ENCODE data around the gene KCTD8. TPM values are rescaled to one million over a fixed set of nuclear protein-coding genes. Genes with fewer than 3 reads are reported as not detected.
"Not testable (repeated sequence)": the region's sequence is repeated elsewhere in the genome, so short reads cannot be mapped to it uniquely, and the experiment has no call there.

KCTD8 gene
- total RNA-seq, 1 donor from 2014 or later: 0.41 TPM

DNA sequence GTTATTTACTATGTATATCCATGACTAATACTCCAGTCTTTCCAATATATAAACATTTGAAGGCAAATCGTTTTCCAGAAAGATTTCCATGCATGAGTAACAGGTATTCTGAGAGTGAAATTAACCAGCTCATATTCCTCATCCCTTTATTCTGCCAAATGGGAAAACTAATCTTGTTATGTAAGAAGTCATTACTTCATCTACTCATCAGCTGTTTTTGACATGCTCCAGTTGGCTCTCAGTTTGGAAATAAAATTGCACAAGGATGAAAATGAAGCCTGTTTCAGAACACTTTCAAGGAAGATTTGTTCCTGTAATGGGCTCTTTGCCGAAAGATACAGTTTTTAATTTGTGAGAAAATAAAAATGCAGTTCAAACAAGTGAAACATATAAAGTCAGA lies 121.9 kb downstream of the KCTD8 start:
- peak; percentile 59 for DNase-seq

- no peak for DNase-seq
Measured at GRCh38 chr4:44320833-44321232, 127.8 kb downstream of the KCTD8 start.

DNA sequence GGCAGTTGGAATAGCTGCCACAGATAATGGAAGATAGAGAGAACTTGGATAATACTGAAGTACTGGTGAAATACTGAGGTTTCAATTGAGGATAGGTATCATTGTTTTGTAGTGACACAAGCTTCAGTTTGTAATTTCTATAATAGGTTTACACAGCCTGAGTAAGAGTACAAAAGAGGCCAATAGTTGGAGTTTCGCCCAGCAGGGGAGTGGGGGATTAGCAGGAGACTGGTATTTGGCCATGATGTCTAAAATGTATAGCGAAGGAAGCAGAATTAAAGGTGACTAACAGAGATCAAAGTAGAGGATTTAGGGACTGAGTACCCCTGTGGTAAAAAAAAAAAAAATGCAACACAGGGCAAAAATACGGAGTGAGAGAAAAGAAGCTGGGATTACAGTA lies 129.5 kb downstream of the KCTD8 start:
- no peak for DNase-seq

GRCh38 chr4:44313702-44314101 lies 134.9 kb downstream of the KCTD8 start:
- DNase-seq: no peak

- DNase-seq: no peak
Measured at GRCh38 chr4:44287505-44287904, 161.1 kb downstream of the KCTD8 start.

GRCh38 chr4:44279469-44279868 lies 169.1 kb downstream of the KCTD8 start:
- DNase-seq: no peak

DNA sequence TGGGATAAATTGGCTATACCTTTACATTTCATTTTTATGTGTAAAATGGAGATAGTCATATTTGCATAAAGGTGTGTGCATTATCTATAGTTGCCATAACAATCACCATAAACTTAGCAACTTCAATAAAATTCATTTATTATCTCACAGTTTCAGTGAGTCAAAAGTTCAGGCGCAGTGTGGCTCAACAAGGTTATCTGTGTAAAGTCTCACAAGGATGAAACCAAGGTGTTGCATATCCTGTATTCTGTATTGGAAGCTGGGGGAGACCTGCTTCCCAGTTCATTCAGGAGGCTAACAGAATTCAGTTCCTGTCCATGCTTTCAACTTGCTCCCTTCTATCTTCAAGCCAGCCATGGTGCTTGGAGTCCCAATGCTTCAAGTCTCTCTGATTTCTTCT lies 169.5 kb downstream of the KCTD8 start:
- DNase-seq: no peak

GRCh38 chr4:44257461-44257860 lies 191.1 kb downstream of the KCTD8 start:
- DNase-seq: peak; percentile 14

DNA sequence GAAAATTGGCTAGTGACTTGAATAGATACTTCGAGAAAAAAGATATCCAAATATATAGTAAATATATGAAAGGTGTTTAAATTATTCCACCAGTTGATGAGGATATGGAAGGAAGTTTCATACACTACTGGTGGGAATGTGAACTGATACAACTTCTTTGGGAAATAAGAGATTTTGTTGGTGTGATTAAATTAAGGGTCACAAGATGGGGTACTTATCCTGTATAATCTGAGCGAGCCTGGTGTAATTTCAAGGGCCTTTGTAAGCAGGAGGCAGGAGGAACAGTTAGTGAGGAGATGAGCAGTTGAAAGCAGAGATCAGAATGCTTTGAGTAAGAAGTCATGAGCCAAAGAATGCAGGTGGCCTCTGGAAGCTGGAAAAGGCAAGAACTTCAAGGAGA lies 192.2 kb downstream of the KCTD8 start:
- peak; percentile 9 for DNase-seq

DNA sequence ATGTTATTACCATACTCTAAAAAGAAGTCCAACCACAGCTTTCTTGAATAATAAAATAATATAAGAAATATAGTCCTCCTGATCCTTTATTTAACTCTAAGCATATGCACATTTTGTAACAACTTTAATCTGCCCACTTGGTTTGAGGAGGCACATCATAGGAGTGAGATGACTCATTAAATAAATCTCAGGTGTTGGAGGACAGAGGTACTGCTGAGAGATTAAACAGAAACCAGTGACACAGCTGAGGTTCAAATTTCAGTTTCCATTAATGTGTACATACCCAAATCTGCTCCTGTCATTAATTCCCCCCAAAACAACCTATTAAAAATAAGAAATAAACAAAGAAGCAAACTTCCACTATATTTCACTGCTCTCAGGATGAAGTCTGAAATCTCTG lies 211.0 kb downstream of the KCTD8 start:
- no peak for DNase-seq

DNA sequence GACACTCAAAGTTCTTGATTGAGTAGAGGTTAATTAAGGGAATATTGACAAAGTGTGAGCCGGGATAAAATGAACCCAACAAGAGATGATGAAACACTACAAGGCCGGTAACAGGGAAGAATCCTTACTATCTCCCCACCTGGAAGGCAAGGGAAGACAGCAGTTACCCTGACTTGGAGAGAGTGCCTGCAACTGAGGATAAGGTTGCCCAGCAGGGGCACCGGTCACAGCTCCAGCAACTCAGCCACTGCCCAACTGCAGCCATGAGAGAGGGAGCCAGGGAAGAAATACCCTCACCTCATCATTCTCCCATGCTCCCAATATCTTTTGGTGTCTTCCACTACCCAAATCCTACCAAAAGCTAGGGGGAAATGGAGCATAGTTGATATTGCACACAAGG lies 212.7 kb downstream of the KCTD8 start:
- DNase-seq: no peak

GRCh38 chr4:44232262-44232661 lies 216.3 kb downstream of the KCTD8 start:
- no peak for DNase-seq

GRCh38 chr4:44231006-44231405 lies 217.6 kb downstream of the KCTD8 start:
- DNase-seq: no peak

DNA sequence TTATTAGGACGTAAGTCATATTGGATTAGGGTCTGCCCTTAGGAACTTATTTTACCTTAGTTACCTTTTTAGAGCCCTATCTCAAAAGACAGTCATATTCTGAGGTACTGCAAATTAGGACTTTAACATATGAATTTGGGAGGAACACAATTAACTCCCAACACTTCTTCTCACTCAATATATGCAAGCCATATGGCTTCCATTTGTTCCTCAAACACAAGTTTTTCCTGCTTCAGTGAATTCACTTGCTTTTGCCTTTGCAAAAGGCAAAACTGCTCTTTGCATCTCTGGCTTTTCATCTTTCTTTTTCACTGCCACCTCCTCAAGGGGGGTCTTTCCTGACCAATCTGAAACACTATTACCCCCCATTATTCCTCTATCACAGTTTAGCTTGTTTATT lies 220.3 kb downstream of the KCTD8 start:
- no peak for DNase-seq

DNA sequence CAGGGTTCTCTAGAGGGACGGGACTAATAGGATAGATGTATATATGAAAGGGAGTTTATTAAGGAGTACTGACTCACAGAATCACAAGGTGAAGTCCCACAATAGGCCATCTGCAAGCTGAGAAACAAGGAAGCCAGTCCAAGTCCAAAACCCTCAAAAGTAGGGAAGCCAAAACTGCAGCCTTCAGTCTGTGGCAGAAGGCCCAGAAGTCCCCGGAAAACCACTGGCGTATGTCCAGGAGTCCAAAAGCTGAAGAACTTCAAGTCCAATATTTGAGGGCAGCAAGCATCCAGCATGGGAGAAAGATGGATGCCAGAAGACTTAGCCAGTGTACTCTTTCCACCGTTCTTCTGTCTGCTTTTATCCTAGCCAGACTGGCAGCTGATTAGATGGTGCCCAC lies 227.2 kb downstream of the KCTD8 start:
- DNase-seq: no peak

DNA sequence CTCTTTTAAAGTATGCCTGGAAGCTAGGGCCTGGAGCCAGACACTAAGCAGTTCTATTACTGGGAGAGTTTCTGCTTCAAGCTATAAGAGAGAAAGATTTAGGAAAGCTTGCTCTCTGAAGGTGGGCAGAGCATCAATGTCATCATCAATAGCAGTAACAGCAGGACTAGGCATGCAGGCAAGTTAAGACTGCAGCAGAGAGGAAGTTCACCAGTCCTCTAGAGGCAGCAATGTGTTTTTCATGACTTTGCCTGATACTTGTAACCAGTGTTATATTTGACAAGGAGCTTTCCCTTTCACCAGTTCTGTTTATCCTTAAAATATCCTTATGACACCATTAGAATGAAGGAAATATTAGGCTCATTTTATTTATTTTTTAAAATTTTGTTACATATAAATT lies 237.9 kb downstream of the KCTD8 start:
- no peak for DNase-seq

GRCh38 chr4:44196796-44197195 lies 251.8 kb downstream of the KCTD8 start:
- no peak for DNase-seq

GRCh38 chr4:44194365-44194764 lies 254.2 kb downstream of the KCTD8 start:
- no peak for DNase-seq

DNA sequence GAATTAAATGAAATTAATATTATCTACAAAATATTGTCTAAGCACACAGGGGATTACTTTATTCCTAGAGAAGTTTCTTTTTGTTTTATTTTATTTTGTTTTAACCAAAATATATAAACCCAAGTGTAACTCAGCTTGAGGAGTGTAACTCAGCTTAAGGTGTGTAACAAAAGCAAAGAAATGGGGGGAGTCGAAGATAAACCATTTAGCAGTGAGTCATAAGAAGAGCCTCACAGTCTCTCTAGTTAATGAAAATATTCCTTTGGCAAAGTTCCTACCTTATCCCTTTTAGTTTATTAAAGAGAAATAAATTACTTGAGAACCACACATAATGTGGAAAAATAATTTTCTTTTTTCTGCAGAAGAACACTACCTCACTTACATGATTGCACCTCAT lies 261.8 kb downstream of the KCTD8 start:
- no peak for DNase-seq

DNA sequence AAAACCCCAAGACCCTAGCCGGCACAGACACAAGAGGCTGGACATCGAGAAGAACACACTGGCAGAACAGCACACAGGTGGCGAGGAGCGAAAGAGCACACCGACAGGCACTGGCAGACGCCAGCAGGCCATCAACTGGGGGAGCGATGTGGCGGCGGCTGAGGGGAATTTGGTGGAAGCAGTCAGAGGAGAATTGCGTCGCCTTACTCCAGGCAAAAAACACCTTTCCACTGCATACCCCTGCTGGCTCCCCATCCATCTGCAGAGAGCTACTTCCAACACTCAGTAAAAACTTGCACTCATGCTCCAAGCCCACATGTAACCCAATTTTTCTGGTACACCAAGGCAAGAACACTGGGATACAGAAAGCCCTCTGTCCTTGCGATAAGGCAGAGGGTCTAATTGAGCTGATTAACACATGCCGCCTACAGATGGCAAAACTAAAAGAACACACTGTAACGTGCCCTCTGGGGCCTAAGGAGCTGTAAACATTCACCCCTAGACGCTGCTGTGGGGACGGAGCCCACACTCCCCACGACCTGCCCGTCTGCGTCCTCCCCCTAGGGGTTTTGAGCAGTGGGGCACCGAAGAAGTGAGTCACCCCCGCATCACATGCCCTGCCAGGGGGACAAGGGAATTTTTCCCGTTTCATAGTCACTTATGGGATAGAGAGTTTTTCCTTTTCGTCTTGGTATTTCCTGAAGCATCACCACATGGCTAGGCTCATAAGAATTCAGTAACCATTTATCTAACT lies 262.3 kb downstream of the KCTD8 start:
- no peak for DNase-seq

- DNase-seq: not testable (repeated sequence)
Measured at GRCh38 chr4:44181491-44182349, 266.9 kb downstream of the KCTD8 start.

DNA sequence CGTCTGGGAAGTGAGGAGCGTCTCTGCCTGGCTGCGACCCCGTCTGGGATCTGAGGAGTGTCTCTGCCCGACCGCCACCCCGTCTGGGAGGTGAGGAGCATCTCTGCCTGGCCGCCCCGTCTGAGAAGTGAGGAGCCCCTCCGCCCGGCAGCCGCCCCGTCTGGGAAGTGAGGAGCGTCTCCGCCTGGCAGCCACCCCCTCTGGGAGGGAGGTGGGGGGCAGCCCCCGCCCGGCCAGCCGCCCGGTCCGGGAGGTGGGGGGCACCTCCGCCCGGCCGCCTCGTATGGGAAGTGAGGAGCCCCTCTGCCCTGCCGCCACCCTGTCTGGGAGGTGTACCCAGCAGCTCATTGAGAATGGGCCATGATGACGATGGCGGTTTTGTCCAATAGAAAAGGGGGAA lies 280.8 kb downstream of the KCTD8 start:
- DNase-seq: not testable (repeated sequence)

GRCh38 chr4:44165938-44166337 lies 282.7 kb downstream of the KCTD8 start:
- DNase-seq: no peak
